Measurements from ENCODE around the gene SRGAP1. TPM values are rescaled to one million over a fixed set of nuclear protein-coding genes. Genes with fewer than 3 reads are reported as not detected.

SRGAP1 gene
- total RNA-seq, 1 donor from 2014 or later, result 3.0 TPM

- no peak overlapping the region for H2AFZ ChIP-seq (replicated peaks)
- Mint-ChIP-seq H3K4me1 (peaks cover 2% of the 10 kb centered on the region), H3K27ac (no peak overlapping the region), H3K9me3 (no peaks in the 10 kb centered on the region), H3K27me3 (ENCODE audit: insufficient read depth, low read depth) (peaks cover 3% of the 10 kb centered on the region), H3K4me3 (no peak overlapping the region), H3K36me3 (peaks cover 9% of the 10 kb centered on the region)
- TF ChIP-seq EZH2phosphoT487 (IDR thresholded peaks at IDR 0.05), result no peak
- no peak for TF ChIP-seq EZH2 (IDR thresholded peaks at IDR 0.05)
- no peak for TF ChIP-seq CTCF (IDR thresholded peaks at IDR 0.05)
- H3K4me2 ChIP-seq, result no peak overlapping the region
- H3K4me1 ChIP-seq, result no peaks in the 10 kb centered on the region
- H3K9ac ChIP-seq, result no peak overlapping the region
- H3F3A ChIP-seq (ENCODE audit: low read depth), result no peaks in the 10 kb centered on the region
- no peaks in the 10 kb centered on the region for H3K79me2 ChIP-seq (ENCODE audit: low read depth)
- H3K27me3 ChIP-seq, result no peaks in the 10 kb centered on the region
- no peaks in the 10 kb centered on the region for H3K36me3 ChIP-seq
- DNase-seq (ENCODE audit: low spot score), result no peak
- no peak overlapping the region for H3K4me3 ChIP-seq
- H4K20me1 ChIP-seq (ENCODE audit: low read depth), result no peaks in the 10 kb centered on the region
- no peaks in the 10 kb centered on the region for H3K9me3 ChIP-seq (ENCODE audit: low read depth)
- no peak overlapping the region for H3K27ac ChIP-seq
These were observed 345.0 kb downstream of the SRGAP1 start for GRCh38 chr12:64189530-64189929.

- Histone ChIP-seq H3F3A (ENCODE audit: low read depth) (no peaks in the 10 kb centered on the region), H2AFZ (replicated peaks) (no peak overlapping the region), H3K79me2 (ENCODE audit: low read depth) (no peaks in the 10 kb centered on the region), H4K20me1 (ENCODE audit: low read depth) (no peaks in the 10 kb centered on the region), H3K4me3 (no peak overlapping the region), H3K27me3 (no peaks in the 10 kb centered on the region), H3K9me3 (ENCODE audit: low read depth) (no peaks in the 10 kb centered on the region), H3K4me2 (no peak overlapping the region), H3K9ac (no peak overlapping the region), H3K4me1 (no peaks in the 10 kb centered on the region), H3K27ac (no peak overlapping the region), H3K36me3 (no peaks in the 10 kb centered on the region)
- Mint-ChIP-seq H3K4me1 (peaks cover 2% of the 10 kb centered on the region), H3K9me3 (no peaks in the 10 kb centered on the region), H3K27me3 (ENCODE audit: insufficient read depth, low read depth) (peaks cover 3% of the 10 kb centered on the region), H3K4me3 (no peak overlapping the region), H3K27ac (no peak overlapping the region), H3K36me3 (peaks cover 11% of the 10 kb centered on the region)
- TF ChIP-seq EZH2phosphoT487 (IDR thresholded peaks at IDR 0.05), result no peak
- TF ChIP-seq CTCF (IDR thresholded peaks at IDR 0.05), result no peak
- no peak for TF ChIP-seq EZH2 (IDR thresholded peaks at IDR 0.05)
- no peak for DNase-seq (ENCODE audit: low spot score)
These were observed 345.6 kb downstream of the SRGAP1 start for GRCh38 chr12:64190140-64190539.

GRCh38 chr12:64192644-64193444 lies 348.3 kb downstream of the SRGAP1 start:
- no peaks in the 10 kb centered on the region for H3K4me1 Mint-ChIP-seq

More at GRCh38 chr12:64192644-64193444, 348.3 kb downstream of the SRGAP1 start:
- H3K9me3 Mint-ChIP-seq, result no peaks in the 10 kb centered on the region
- H3K4me2 ChIP-seq, result no peak overlapping the region
- H3K4me3 ChIP-seq, result no peak overlapping the region
- H3K9me3 ChIP-seq (ENCODE audit: low read depth), result no peaks in the 10 kb centered on the region
- no peaks in the 10 kb centered on the region for H4K20me1 ChIP-seq (ENCODE audit: low read depth)
- TF ChIP-seq CTCF (IDR thresholded peaks at IDR 0.05) (no peak), EZH2phosphoT487 (IDR thresholded peaks at IDR 0.05) (no peak), EZH2 (IDR thresholded peaks at IDR 0.05) (no peak)
- H2AFZ ChIP-seq (replicated peaks), result no peak overlapping the region
- H3K27ac ChIP-seq, result no peak overlapping the region
- H3K9ac ChIP-seq, result no peak overlapping the region
- H3K36me3 ChIP-seq, result no peaks in the 10 kb centered on the region
- H3K4me3 Mint-ChIP-seq, result no peak overlapping the region
- peaks cover 3% of the 10 kb centered on the region for H3K27me3 Mint-ChIP-seq (ENCODE audit: insufficient read depth, low read depth)
- no peaks in the 10 kb centered on the region for H3K79me2 ChIP-seq (ENCODE audit: low read depth)
- no peaks in the 10 kb centered on the region for H3F3A ChIP-seq (ENCODE audit: low read depth)
- H3K36me3 Mint-ChIP-seq, result peaks cover 12% of the 10 kb centered on the region
- H3K4me1 ChIP-seq, result no peaks in the 10 kb centered on the region
- H3K27ac Mint-ChIP-seq, result no peak overlapping the region
- DNase-seq (ENCODE audit: low spot score), result no peak
- no peaks in the 10 kb centered on the region for H3K27me3 ChIP-seq
